ENCODE measurements around the gene SKIC8.

- TF ChIP-seq EZH2phosphoT487 (IDR thresholded peaks at IDR 0.05; ENCODE audit: low read depth) = no peak
- TF ChIP-seq CTCF (IDR thresholded peaks at IDR 0.05; ENCODE audit: low read depth, low read length) = no peak
Observed at GRCh38 chr15:78276064-78276943, 23.1 kb downstream of the SKIC8 start.

Measured in OCI-LY3 (cell line).